NCI-H2171 (cell line): Measurements from ENCODE around the gene PLEKHF1.
"Not testable (repeated sequence)": the region's sequence is repeated elsewhere in the genome, so short reads cannot be mapped to it uniquely, and the experiment has no call there.

ENCODE experiments used
- DNase-seq: peaks from one replicate; lab custom pipeline; 2025; lab: John Stamatoyannopoulos, UW

PLEKHF1 gene

GRCh38 chr19:29665826-29666577 is 741 bp downstream of the PLEKHF1 start:
- no peak for DNase-seq

- no peak for DNase-seq
Measured at GRCh38 chr19:29666578-29667386, 1.5 kb downstream of the PLEKHF1 start.

GRCh38 chr19:29667387-29667783 is 2.1 kb downstream of the PLEKHF1 start:
- DNase-seq = no peak

- peak; percentile 28 for DNase-seq
Measured at GRCh38 chr19:29667901-29668341, 2.7 kb downstream of the PLEKHF1 start.

- no peak for DNase-seq
Measured at GRCh38 chr19:29668746-29669609, 3.7 kb downstream of the PLEKHF1 start.

- DNase-seq = no peak
Measured at GRCh38 chr19:29670255-29670654, 5.0 kb downstream of the PLEKHF1 start.

GRCh38 chr19:29671026-29671392 is 5.7 kb downstream of the PLEKHF1 start:
- not testable (repeated sequence) for DNase-seq

- no peak for DNase-seq
Measured at GRCh38 chr19:29671393-29672160, 6.3 kb downstream of the PLEKHF1 start.

GRCh38 chr19:29672319-29672932 is 7.2 kb downstream of the PLEKHF1 start:
- no peak for DNase-seq

- no peak for DNase-seq
Measured at GRCh38 chr19:29672933-29673336, 7.7 kb downstream of the PLEKHF1 start.

- DNase-seq = no peak
Measured at GRCh38 chr19:29673451-29674371, 8.4 kb downstream of the PLEKHF1 start.

GRCh38 chr19:29674374-29675119 is 9.3 kb downstream of the PLEKHF1 start:
- DNase-seq = no peak

- no peak for DNase-seq
Measured at GRCh38 chr19:29675120-29675649, 9.9 kb downstream of the PLEKHF1 start.

GRCh38 chr19:29675650-29676186 is 10.5 kb downstream of the PLEKHF1 start:
- DNase-seq = no peak

GRCh38 chr19:29676586-29676985 is 11.3 kb downstream of the PLEKHF1 start:
- no peak for DNase-seq

GRCh38 chr19:29677001-29677817 is 11.9 kb downstream of the PLEKHF1 start:
- DNase-seq = no peak

GRCh38 chr19:29678484-29679106 is 13.3 kb downstream of the PLEKHF1 start:
- no peak for DNase-seq
